Chondrocyte (in vitro differentiated cells): ENCODE results near the gene TRIM8. TPM values are rescaled to one million over a fixed set of nuclear protein-coding genes. Genes with fewer than 3 reads are reported as not detected.

Experiments used
- DNase-seq: peaks from one replicate; pipeline ENCODE4 v3.0.0; 2021; ENCODE audit warnings: mixed read lengths, low spot score
- H3K27ac Mint-ChIP-seq: one replicate; pipeline ENCODE4 v1.8.0; 2021; ENCODE audit warnings: mild to moderate bottlenecking, moderate library complexity, mixed read lengths; ENCODE audit not compliant: unreplicated experiment
- H3K27me3 Mint-ChIP-seq: 2 replicates; pipeline ENCODE4 v1.8.0; 2021; ENCODE audit warnings: low read depth, mixed read lengths
- H3K36me3 Mint-ChIP-seq: 2 replicates; pipeline ENCODE4 v1.8.0; 2021; ENCODE audit warnings: low read depth, mixed read lengths
- H3K4me1 Mint-ChIP-seq: 2 replicates; pipeline ENCODE4 v1.8.0; 2021; ENCODE audit warnings: low read depth, mild to moderate bottlenecking, mixed read lengths
- H3K4me3 Mint-ChIP-seq: one replicate; pipeline ENCODE4 v1.8.0; 2021; ENCODE audit warnings: mild to moderate bottlenecking, moderate library complexity, mixed read lengths; ENCODE audit not compliant: unreplicated experiment
- H3K9me3 Mint-ChIP-seq: 2 replicates; pipeline ENCODE4 v1.8.0; 2021; ENCODE audit warnings: low read depth, mixed read lengths
- total RNA-seq: library from RNA; stranded (reverse); gene quantifications from 3 replicates; pipeline ENCODE4 v1.2.1, GENCODE V29; 2021
- TF ChIP-seq, protein P1 (sequence below): fragments of 200-600 bp; sonication (generic); IDR thresholded peaks from 2 replicates; pipeline ENCODE4 v1.5.0; 2021; ENCODE audit warnings: antibody characterized with exemption, mild to moderate bottlenecking, moderate library complexity

The TRIM8 gene
- total RNA-seq, 1 donor from 2014 or later: 66.8 TPM

GRCh38 chr10:102673236-102673818 is 29.0 kb downstream of the TRIM8 start:
- peaks cover 72% of the 10 kb centered on the region for H3K4me1 Mint-ChIP-seq

GRCh38 chr10:102673819-102674511 is 29.7 kb downstream of the TRIM8 start:
- H3K27ac Mint-ChIP-seq: peak overlapping the region; percentile 99

More at GRCh38 chr10:102673236-102673818, 29.0 kb downstream of the TRIM8 start:
- Mint-ChIP-seq H3K4me3 (peak overlapping the region; percentile 67), H3K27me3 (no peaks in the 10 kb centered on the region), H3K27ac (peak overlapping the region; percentile 99), H3K36me3 (no peaks in the 10 kb centered on the region), H3K9me3 (no peaks in the 10 kb centered on the region)
- DNase-seq: no peak
- TF ChIP-seq, protein P1, sequence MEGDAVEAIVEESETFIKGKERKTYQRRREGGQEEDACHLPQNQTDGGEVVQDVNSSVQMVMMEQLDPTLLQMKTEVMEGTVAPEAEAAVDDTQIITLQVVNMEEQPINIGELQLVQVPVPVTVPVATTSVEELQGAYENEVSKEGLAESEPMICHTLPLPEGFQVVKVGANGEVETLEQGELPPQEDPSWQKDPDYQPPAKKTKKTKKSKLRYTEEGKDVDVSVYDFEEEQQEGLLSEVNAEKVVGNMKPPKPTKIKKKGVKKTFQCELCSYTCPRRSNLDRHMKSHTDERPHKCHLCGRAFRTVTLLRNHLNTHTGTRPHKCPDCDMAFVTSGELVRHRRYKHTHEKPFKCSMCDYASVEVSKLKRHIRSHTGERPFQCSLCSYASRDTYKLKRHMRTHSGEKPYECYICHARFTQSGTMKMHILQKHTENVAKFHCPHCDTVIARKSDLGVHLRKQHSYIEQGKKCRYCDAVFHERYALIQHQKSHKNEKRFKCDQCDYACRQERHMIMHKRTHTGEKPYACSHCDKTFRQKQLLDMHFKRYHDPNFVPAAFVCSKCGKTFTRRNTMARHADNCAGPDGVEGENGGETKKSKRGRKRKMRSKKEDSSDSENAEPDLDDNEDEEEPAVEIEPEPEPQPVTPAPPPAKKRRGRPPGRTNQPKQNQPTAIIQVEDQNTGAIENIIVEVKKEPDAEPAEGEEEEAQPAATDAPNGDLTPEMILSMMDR: no peak

GRCh38 chr10:102674566-102674965 is 30.3 kb downstream of the TRIM8 start:
- TF ChIP-seq, protein P1: no peak
- no peaks in the 10 kb centered on the region for H3K36me3 Mint-ChIP-seq
- DNase-seq: no peak
- no peaks in the 10 kb centered on the region for H3K27me3 Mint-ChIP-seq
- peak overlapping the region; percentile 41 for H3K4me3 Mint-ChIP-seq
- H3K27ac Mint-ChIP-seq: peak overlapping the region; percentile 99
- H3K9me3 Mint-ChIP-seq: no peaks in the 10 kb centered on the region
- H3K4me1 Mint-ChIP-seq: peaks cover 75% of the 10 kb centered on the region

More at GRCh38 chr10:102673819-102674511, 29.7 kb downstream of the TRIM8 start:
- Mint-ChIP-seq H3K9me3 (no peaks in the 10 kb centered on the region), H3K27me3 (no peaks in the 10 kb centered on the region), H3K4me1 (peaks cover 76% of the 10 kb centered on the region), H3K4me3 (peak overlapping the region; percentile 67), H3K36me3 (no peaks in the 10 kb centered on the region)
- TF ChIP-seq, protein P1: no peak
- DNase-seq: no peak

- no peaks in the 10 kb centered on the region for H3K36me3 Mint-ChIP-seq
- no peaks in the 10 kb centered on the region for H3K9me3 Mint-ChIP-seq
- TF ChIP-seq, protein P1: no peak
- peak overlapping the region; percentile 50 for H3K4me3 Mint-ChIP-seq
- peaks cover 70% of the 10 kb centered on the region for H3K4me1 Mint-ChIP-seq
- no peaks in the 10 kb centered on the region for H3K27me3 Mint-ChIP-seq
- peak overlapping the region; percentile 99 for H3K27ac Mint-ChIP-seq
- DNase-seq: no peak
Measured at GRCh38 chr10:102675011-102675665, 30.9 kb downstream of the TRIM8 start.
